Astrocyte (in vitro differentiated cells and primary cell): ENCODE measurements around the gene SUFU.

Experiments
- CTCF ChIP-seq: IDR thresholded peaks from 2 replicates; pipeline ENCODE4 v1.5.1; 2011; ENCODE audit warnings: low read depth, mild to moderate bottlenecking, inconsistent platforms, low read length, moderate library complexity; ENCODE audit not compliant: insufficient read depth
- EZH2 ChIP-seq: IDR thresholded peaks from 2 replicates; pipeline ENCODE4 v1.6.1; 2012; ENCODE audit warnings: mild to moderate bottlenecking, low read length, inconsistent platforms; ENCODE audit not compliant: insufficient read depth

GRCh38 chr10:102462512-102463054 lies 41.2 kb upstream of the SUFU start:
- TF ChIP-seq CTCF (no peak), EZH2 (no peak)
